Endothelial cell of umbilical vein (primary cell): ENCODE measurements around the gene C3orf22. TPM values are rescaled to one million over a fixed set of nuclear protein-coding genes. Genes with fewer than 3 reads are reported as not detected.

ENCODE experiments used
- BruUV-seq: library from RNA; stranded (reverse); fragments of 400-500 nt; replicated peaks from 2 replicates; lab custom pipeline; 2021; lab: Mats Ljungman, UMichigan
- CTCF ChIA-PET: fragments of 300-600, 350-600 bp; sonication (Branson Sonifier 250); formaldehyde crosslinking; loops from one replicate; lab custom pipeline; 2021; ENCODE audit warnings: antibody characterized with exemption, inconsistent platforms; lab: Charles Lee
- POLR2A ChIA-PET: fragments of 300-600, 350-600 bp; sonication (Branson Sonifier 250); formaldehyde crosslinking; loops from one replicate; lab custom pipeline; 2021; ENCODE audit warnings: antibody characterized with exemption, inconsistent platforms; lab: Charles Lee
- DNase-seq: peaks from one replicate; pipeline ENCODE4 v3.0.0-alpha.2; 2011; ENCODE audit warnings: low read depth, low spot score
- FAIRE-seq: peaks from 2 replicates; lab custom pipeline; 2011; peaks lifted over from hg19 to GRCh38; lab: Jason Lieb, UNC
- H2AFZ ChIP-seq: 2 replicates; pipeline ENCODE4 v1.6.0; 2012; ENCODE audit warnings: low read depth, low read length, control low read depth, inconsistent platforms
- H3K27ac ChIP-seq: 2 replicates; pipeline ENCODE4 v1.5.1; 2011; ENCODE audit warnings: low read depth, mild to moderate bottlenecking, control low read depth, low read length, moderate library complexity; ENCODE audit not compliant: insufficient read depth
- H3K27me3 ChIP-seq, 2 experiments: 2 replicates each; pipeline versions ENCODE4 v1.6.0 to v1.6.1; 2011; ENCODE audit warnings: low read length in 2 of 2, mixed read lengths in 1 of 2; ENCODE audit not compliant: control insufficient read depth in 2 of 2, insufficient read depth in 2 of 2
- H3K36me3 ChIP-seq, 2 experiments: 2 replicates in 1 of 2; 3 replicates in 1 of 2; pipeline ENCODE4 v1.5.1; 2011; ENCODE audit warnings: low read length in 2 of 2, mild to moderate bottlenecking in 1 of 2, moderate library complexity in 1 of 2; ENCODE audit not compliant: control insufficient read depth in 2 of 2, insufficient read depth in 2 of 2; ENCODE audit errors: extremely low read depth in 1 of 2
- H3K4me1 ChIP-seq: 3 replicates; pipeline ENCODE4 v1.5.1; 2011; ENCODE audit warnings: mild to moderate bottlenecking, low read length; ENCODE audit not compliant: control insufficient read depth, insufficient read depth; ENCODE audit errors: extremely low read depth
- H3K4me2 ChIP-seq: 2 replicates; pipeline ENCODE4 v1.6.1; 2011; ENCODE audit warnings: low read length, control low read depth, mixed read lengths; ENCODE audit not compliant: insufficient read depth
- H3K4me3 ChIP-seq, 3 experiments: fragments of 200-600 bp in 1 of 3; sonication (generic), shearing (Covaris generic) in 1 of 3; replicated peaks in 1 of 3; 2 replicates each; pipeline ENCODE4 v1.5.1; 2011 to 2016; ENCODE audit warnings: control low read depth in 3 of 3, low read length in 3 of 3, mild to moderate bottlenecking in 2 of 3, inconsistent platforms in 1 of 3, low read depth in 1 of 3, moderate library complexity in 1 of 3; ENCODE audit not compliant: insufficient read depth in 1 of 3
- H3K79me2 ChIP-seq: 2 replicates; pipeline ENCODE4 v1.6.0; 2012; ENCODE audit warnings: low read length, inconsistent platforms; ENCODE audit not compliant: control insufficient read depth, insufficient read depth
- H3K9ac ChIP-seq: replicated peaks from 2 replicates; pipeline ENCODE3; 2011; ENCODE audit warnings: low read length, control low read depth; ENCODE audit not compliant: insufficient read depth; ENCODE audit errors: extremely low read depth
- H3K9me1 ChIP-seq: replicated peaks from 3 replicates; pipeline ENCODE4 v1.6.0; 2011; ENCODE audit warnings: mild to moderate bottlenecking, low read length; ENCODE audit not compliant: control insufficient read depth, insufficient read depth; ENCODE audit errors: extremely low read depth
- H3K9me3 ChIP-seq: replicated peaks from 2 replicates; pipeline ENCODE4 v1.5.1; 2012; ENCODE audit warnings: low read length, inconsistent platforms; ENCODE audit not compliant: control insufficient read depth, insufficient read depth
- H4K20me1 ChIP-seq: replicated peaks from 2 replicates; pipeline ENCODE3; 2011; ENCODE audit warnings: mild to moderate bottlenecking, low read length; ENCODE audit not compliant: control insufficient read depth, insufficient read depth; ENCODE audit errors: extremely low read depth
- EZH2 ChIP-seq: IDR thresholded peaks from 2 replicates; pipeline ENCODE4 v1.6.1; 2012; ENCODE audit warnings: borderline replicate concordance, low read depth, mild to moderate bottlenecking, moderate library complexity, low read length, inconsistent platforms; ENCODE audit not compliant: severe bottlenecking
- FOS ChIP-seq: IDR thresholded peaks from 2 replicates; pipeline ENCODE4 v1.6.1; 2011; ENCODE audit warnings: mild to moderate bottlenecking, low read length, moderate library complexity, borderline replicate concordance; ENCODE audit not compliant: insufficient read depth
- GATA2 ChIP-seq: IDR thresholded peaks from 2 replicates; pipeline ENCODE4 v1.7.0; 2011; ENCODE audit warnings: low read depth, mild to moderate bottlenecking, moderate library complexity, mixed read lengths, low read length; ENCODE audit not compliant: insufficient read length, insufficient read depth
- JUN ChIP-seq: IDR thresholded peaks from 2 replicates; pipeline ENCODE4 v1.6.1; 2011; ENCODE audit warnings: borderline replicate concordance, low read depth; ENCODE audit not compliant: insufficient read length, insufficient read depth
- MYC ChIP-seq: IDR thresholded peaks from one replicate; pipeline ENCODE4 v1.6.1; 2011; ENCODE audit warnings: mild to moderate bottlenecking, low read depth, low read length
- POLR2A ChIP-seq: IDR thresholded peaks from 2 replicates; pipeline ENCODE4 v1.6.1; 2012; ENCODE audit warnings: low read depth, mild to moderate bottlenecking, control low read depth, low read length
- POLR2AphosphoS5 ChIP-seq: IDR thresholded peaks from 2 replicates; pipeline ENCODE4 v1.6.1; 2012; ENCODE audit warnings: low read depth, mild to moderate bottlenecking, control low read depth, low read length, moderate library complexity; ENCODE audit not compliant: insufficient read depth
- dilution Hi-C: fragments of 300-500 bp; cut with MboI; formaldehyde crosslinking; loops from one replicate; pipeline ENCODE4 v1.15.0; 2019; ENCODE audit warnings: low sequenced_read_pairs; ENCODE audit not compliant: extremely low pct_ligation_motif_present
- intact Hi-C: fragments of 100-400 bp; cut with micrococcal nuclease; formaldehyde crosslinking; loops from one replicate; pipeline ENCODE4 v1.10.0; 2022
- polyA plus RNA-seq, 4 experiments: library from polyadenylated mRNA; depleted of rRNA in 3 of 4; stranded (reverse) in 3 of 4; unstranded in 1 of 4; fragments of >200 nt; gene quantifications; 2 replicates each; pipeline versions ENCODE4 v1.2.1 to v1.2.3, GENCODE V29; 2011 to 2012; ENCODE audit warnings: missing spikeins in 1 of 4
- total RNA-seq: library from RNA; stranded (reverse); gene quantifications from 2 replicates; pipeline ENCODE4 v1.2.3, GENCODE V29; 2021
- TF ChIP-seq, protein P1 (sequence below), 2 donors: IDR thresholded peaks; 1 replicate in 1 of 2; 2 replicates in 1 of 2; pipeline ENCODE4 v1.5.1; 2011; ENCODE audit warnings: low read length in 2 of 2, mild to moderate bottlenecking in 2 of 2, moderate library complexity in 2 of 2, control low read depth in 1 of 2, inconsistent platforms in 1 of 2, low read depth in 1 of 2; ENCODE audit not compliant: insufficient read depth in 1 of 2; ENCODE audit errors: extremely low read depth in 1 of 2
- TF ChIP-seq, protein P2 (sequence below): IDR thresholded peaks from 2 replicates; pipeline ENCODE4 v1.6.1; 2011; ENCODE audit not compliant: insufficient read depth, insufficient read length

The C3orf22 gene
- total and polyA plus RNA-seq, 2 donors (not counting 3 experiments of a cell fraction or from before 2014, with no cell fraction given) = not detected

DNA sequence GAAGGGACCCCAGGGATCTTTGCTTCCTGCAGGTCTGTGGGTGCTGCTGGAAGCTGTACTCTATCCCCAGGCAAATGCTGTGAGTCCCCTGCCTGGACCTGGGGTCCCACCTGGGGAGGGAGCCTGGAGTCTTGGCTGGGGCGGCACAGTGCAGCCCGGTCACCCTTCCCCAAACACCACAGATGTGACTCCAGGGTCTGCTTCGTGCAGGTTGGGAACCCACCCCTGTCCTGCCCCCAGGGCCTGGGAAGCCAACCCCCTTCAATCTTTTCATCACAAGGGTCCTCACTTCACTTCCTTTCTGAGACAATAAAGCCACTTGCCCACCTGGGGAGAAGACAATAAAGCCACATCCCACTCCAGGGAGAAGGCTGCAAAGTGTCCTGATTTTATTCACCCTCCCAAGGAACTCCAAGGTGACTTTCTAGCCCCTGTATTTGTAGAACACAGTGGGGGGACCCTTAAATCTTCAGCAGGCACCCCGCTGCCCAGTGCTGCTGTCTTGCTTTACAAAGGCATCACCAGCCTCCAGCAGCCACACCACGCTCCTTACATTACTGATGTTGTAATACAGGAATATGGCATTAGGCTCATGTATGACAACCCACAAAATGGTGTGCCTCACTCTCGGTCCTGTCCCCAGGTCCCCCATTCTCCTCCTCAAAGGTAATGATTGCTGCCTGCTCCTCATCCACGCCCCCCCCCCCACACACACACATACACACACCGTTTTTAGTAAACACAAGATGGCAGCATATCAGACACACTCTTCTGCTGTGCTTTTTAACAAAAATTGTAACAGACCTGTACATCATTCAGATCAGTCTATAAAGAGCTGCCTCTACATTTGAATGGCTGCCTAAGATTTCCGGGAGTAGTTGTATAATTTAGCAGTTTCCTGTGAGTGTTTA, 9.9 kb downstream of the C3orf22 start:
- intact Hi-C loops = no loop called here
- Histone ChIP-seq H3K79me2 (no peaks in the 10 kb centered on the region), H2AFZ (no peak overlapping the region), H4K20me1 (no peaks in the 10 kb centered on the region), H3K4me3 (no peak overlapping the region), H3K9me3 (no peaks in the 10 kb centered on the region), H3K27me3 (peaks cover 0 to 2% of the 10 kb centered on the region in 2 experiments), H3K36me3 (no peaks in the 10 kb centered on the region), H3K4me1 (no peaks in the 10 kb centered on the region), H3K27ac (no peak overlapping the region), H3K4me2 (no peak overlapping the region), H3K9ac (no peak overlapping the region), H3K9me1 (no peaks in the 10 kb centered on the region)
- FAIRE-seq (no peak), DNase-seq (no peak)
- dilution Hi-C loops = no loop called here
- TF ChIP-seq FOS = no peak
- TF ChIP-seq MYC = no peak
- TF ChIP-seq, protein P1, sequence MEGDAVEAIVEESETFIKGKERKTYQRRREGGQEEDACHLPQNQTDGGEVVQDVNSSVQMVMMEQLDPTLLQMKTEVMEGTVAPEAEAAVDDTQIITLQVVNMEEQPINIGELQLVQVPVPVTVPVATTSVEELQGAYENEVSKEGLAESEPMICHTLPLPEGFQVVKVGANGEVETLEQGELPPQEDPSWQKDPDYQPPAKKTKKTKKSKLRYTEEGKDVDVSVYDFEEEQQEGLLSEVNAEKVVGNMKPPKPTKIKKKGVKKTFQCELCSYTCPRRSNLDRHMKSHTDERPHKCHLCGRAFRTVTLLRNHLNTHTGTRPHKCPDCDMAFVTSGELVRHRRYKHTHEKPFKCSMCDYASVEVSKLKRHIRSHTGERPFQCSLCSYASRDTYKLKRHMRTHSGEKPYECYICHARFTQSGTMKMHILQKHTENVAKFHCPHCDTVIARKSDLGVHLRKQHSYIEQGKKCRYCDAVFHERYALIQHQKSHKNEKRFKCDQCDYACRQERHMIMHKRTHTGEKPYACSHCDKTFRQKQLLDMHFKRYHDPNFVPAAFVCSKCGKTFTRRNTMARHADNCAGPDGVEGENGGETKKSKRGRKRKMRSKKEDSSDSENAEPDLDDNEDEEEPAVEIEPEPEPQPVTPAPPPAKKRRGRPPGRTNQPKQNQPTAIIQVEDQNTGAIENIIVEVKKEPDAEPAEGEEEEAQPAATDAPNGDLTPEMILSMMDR (IDR thresholded peaks at IDR 0.05; ENCODE audit: extremely low read depth in 1 of 2, insufficient read depth in 1 of 2, low read depth in 1 of 2, low read length in 2 of 2) = no peak
- TF ChIP-seq POLR2AphosphoS5 = no peak
- no peak for TF ChIP-seq JUN
- no peak for TF ChIP-seq POLR2A
- TF ChIP-seq, protein P2, sequence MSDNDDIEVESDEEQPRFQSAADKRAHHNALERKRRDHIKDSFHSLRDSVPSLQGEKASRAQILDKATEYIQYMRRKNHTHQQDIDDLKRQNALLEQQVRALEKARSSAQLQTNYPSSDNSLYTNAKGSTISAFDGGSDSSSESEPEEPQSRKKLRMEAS = no peak
- TF ChIP-seq GATA2 = no peak
- TF ChIP-seq EZH2 = no peak
- ChIA-PET CTCF (no interaction called here), POLR2A (no interaction called here)
- no TSS peak for BruUV-seq
